Stimulated activated CD4-positive, alpha-beta T cell treated with anti-CD3 and anti-CD28 coated beads, Interleukin-4, amount 100 ng/mL, for 4 hours (primary cell): ENCODE measurements around the gene ISYNA1.

Source experiments
- DNase-seq, 2 experiments: peaks; one replicate each; pipeline ENCODE4 v3.0.0-alpha.2; 2020

ISYNA1 gene

DNA sequence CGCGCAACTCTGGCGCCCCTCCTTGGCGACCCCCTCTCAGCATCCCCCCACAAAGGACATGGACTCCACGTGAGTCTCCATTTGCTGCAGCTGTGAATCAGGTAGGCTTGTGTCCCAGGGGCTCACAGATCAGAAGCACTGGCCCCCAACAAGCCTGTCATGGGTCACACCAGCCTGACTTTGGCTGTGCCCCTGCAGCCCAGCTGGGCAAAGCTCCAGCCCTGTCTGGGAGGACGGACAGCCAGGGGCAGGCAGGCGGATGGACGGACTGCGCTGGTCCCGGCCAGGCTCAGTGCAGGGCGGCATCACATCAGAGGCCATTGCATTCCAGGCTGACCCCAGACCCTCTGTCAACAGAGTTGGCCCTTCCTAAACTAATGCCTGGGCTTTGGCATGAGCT lies 28.4 kb upstream of the ISYNA1 start:
- DNase-seq, result no peak

DNA sequence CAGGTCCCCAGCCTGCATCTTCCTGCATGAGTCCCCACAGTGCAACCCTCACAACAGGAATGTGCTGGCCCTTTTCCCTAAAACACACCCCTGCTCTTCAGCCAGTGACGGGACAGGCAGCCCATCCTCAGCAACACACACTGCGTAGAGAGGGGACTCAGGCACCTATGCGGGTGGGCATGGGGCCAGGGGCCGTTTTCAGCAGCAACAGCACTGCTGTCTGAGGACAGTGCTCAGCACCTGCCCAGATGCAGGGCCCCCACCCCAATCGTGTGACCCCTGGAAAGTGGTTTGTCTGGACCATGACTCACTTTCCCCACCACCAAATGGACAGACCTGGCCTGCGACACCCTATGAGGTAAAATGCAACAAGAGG lies 28.0 kb upstream of the ISYNA1 start:
- no peak for DNase-seq

DNA sequence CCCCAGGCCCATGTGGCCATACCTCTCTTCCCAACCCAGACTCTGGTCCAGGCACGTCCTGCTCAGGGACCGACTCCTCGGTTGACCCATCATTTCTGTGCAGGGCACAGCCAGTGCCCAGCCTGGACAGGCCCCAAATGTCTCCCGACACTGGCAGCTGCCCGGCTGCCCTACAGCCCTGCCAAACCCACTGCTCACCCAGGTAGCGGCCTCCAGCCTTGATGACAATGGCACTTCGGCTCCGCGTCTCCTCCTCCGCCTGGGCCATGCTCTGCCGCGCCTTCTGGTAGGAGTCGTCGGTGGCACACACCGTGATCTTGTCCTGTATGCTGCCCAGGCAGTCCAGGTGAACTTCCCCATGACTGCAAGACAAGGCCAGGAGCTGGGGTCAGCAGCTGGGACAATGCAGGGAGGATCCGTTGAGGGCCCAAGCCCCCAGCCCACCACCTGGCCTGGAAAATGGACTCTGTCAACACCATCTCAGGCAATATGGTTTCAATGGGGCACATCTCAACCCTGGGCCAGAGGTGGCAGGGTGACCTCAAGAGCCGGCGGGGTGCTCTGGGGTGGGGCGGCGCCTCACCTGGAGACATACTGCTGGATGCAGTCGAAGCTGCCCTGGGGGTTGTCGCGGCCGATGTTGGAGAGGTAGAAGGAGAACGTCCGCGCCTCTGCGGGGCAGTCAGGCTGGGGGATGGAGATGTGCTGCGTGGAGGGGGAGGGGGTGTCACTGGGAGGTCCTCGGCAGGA lies 27.5 kb upstream of the ISYNA1 start:
- DNase-seq, result no peak

DNA sequence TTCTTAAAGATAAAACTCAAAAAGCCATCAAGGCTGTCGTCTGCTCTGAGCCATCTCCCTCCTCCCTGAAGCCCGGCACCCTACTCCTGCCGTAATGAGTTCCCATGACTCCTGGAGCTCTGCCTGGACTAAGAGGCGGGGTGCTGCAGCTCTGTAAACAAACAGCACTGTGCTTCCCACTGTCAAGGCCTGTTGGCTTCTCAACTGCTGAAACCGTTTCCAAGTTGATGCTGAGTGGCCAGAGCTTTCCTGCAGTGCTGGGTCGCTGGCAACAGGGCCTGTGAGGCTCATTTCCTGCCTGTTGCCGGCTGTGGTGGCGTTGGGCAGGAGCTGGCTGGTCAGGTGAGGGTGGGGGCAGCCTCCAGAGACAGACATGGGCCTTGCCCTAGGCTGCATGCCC lies 26.7 kb upstream of the ISYNA1 start:
- no peak for DNase-seq

DNA sequence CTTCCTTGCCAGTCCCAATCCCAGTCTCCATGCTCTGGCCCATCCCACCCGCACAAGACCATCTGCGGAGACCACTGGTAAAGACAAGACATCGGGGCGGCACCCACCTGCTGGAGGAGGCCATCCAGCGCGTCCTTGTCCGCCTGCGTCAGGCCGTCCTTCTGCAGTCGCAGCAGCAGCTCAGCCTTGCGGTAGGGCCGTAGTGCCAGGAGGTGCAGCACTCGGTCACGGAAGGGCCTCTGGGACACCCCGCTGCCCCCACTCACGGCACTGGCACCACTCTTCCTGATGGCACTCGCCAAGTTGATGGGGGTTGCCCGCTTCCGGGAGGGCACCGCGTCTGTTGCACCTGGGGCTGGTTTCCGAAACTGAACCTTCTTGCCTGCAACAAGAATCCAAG lies 23.5 kb upstream of the ISYNA1 start:
- DNase-seq, result no peak

DNA sequence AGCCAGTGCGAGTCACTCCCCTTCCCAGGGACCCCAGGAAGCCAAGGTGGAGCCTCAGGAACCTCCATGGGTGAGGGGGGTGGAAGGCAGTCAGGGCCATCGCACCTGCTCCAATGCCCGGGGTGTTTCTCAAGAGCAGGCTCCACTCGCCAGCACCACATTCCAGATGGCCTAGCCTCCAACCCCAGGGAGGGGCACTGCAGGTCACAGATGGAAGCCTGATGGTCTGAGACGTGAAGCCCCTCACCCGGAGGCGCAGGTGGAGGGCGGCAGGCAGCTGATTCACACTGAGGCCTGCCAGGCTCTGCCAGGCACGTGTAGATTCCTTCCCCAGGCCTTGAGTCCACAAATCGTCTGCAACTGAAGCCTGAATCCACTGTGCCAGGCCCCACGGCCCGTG lies 23.0 kb upstream of the ISYNA1 start:
- DNase-seq, result no peak

DNA sequence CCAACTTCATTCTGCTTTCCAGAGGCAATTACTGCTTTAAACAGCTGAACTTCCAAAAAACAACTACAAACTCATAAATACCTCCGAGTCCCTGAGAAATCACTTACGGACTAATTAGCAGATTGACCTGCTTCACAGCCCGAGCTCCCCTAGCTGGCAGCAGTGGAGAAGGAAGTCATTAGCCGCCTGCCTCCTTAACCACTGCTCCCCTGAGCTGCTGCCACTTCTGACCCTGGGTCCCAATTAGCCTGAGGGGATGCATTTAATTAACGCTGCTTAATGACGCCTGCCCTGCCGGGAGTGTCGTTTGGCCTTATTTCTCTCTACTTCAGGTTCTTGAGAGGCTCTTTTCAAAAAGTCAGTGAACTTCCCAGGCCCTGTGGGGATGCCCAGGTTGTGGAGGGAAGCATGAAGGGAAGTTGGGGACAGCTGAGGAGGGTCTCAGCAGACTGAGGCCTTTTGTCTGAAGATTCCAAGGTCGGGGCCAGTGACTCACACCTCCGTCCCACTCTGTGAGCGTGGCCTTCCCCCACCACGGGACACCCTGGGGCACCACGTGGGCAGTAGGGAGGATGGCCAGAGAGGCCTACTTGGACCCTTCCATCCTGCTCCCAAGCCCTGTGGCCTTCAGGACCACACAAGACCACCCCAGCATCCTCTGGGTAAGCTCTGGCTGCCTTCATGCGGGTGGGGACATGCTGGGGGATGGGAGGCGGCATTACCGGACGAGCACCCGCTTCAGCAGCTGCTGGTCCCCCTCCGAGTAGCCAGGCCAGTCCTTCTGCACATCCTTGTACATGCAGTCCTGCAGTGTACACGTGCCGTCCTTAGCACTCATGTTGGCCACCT lies 19.8 kb upstream of the ISYNA1 start:
- DNase-seq, result no peak

DNA sequence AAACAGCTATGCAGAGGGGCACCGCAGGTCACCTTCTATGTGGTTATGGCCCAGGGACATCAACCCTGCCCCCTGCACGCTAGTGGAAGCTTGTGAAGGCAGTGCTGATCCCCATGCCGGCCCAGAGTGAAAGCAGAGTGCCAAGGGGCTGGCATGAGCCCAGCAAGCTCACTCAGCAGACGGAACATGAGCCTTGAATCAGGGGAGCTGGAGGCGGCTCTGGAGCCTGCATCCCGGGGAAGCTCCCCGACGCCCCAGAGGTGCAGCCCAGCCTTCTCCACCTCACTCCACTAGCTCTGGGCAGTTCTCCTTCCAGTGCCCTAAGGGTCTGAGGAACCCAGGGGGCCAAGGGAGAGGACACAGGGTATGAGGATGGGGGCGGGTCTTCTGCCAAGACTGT lies 19.0 kb upstream of the ISYNA1 start:
- DNase-seq, result no peak

DNA sequence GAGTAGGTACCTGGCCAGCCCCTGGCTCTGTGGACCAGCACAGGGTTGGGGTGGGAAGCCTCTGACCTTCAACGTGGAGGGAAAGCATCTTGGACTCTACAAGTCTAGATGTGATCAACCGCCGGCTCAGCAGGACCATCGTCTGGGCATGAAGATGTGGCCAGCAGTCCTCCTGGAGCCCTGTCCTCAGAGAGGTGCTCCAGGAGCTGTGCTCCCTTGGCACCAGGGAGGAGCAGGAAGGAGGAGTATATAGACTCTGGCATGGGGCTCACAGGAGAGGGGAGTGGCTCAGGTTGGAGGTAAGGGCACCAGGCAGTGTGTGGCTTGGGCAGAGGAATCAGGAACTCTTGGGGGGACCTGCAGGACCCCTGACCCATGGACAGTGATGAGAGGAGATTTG lies 18.3 kb upstream of the ISYNA1 start:
- no peak for DNase-seq

DNA sequence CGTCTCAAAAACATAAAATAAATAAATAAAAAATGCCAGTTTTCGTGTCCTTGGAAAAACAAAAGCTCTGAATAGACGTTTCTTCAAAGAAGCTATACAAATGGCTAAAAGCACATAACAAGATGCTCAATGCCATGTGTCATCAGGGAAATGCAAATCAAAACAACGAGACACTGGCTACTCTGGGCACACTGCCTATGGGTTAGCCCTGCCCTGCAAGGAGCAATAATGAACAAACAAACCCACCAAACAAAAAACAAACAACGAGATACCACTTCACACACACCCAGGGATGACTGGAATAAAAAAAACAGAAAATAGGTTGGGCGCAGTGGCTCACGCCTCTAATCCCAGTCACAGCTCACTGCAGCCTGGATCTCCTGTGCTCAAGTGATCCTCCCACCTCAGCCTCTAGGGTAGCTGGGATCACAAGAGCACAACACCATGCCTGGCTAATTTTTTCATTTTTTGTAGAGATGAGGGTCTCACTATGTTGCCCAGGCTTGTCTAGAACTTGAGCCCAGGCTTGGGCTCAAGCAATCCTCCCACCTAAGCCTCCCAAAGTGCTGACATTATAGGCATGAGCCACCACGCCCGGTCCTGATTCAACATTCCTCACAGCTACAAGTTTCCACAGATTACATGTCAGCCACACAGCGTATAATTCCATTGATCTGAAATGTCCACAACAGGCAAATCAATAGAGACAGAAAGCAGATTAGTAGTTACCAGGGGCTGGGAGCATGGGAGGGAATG lies 15.5 kb upstream of the ISYNA1 start:
- no peak for DNase-seq

DNA sequence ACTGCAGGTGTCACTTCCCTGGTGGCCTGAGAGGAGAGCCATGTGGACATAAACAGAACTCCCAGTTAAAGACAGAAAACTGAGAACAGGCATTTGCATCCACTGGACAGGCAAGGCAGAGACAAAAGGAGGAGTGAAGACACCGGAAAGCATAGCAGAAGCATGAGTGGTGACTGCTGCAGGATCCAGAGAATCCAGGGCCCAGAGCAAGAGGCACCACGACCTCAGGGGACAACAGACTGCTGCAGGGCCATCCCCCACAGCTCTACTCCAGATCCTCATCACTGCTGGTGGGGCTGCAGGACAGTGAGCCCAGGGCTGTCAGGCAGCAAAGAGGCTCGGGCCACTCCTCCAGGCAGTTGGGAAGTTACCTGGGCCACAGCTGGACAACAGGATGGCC lies 14.5 kb upstream of the ISYNA1 start:
- DNase-seq, result no peak

DNA sequence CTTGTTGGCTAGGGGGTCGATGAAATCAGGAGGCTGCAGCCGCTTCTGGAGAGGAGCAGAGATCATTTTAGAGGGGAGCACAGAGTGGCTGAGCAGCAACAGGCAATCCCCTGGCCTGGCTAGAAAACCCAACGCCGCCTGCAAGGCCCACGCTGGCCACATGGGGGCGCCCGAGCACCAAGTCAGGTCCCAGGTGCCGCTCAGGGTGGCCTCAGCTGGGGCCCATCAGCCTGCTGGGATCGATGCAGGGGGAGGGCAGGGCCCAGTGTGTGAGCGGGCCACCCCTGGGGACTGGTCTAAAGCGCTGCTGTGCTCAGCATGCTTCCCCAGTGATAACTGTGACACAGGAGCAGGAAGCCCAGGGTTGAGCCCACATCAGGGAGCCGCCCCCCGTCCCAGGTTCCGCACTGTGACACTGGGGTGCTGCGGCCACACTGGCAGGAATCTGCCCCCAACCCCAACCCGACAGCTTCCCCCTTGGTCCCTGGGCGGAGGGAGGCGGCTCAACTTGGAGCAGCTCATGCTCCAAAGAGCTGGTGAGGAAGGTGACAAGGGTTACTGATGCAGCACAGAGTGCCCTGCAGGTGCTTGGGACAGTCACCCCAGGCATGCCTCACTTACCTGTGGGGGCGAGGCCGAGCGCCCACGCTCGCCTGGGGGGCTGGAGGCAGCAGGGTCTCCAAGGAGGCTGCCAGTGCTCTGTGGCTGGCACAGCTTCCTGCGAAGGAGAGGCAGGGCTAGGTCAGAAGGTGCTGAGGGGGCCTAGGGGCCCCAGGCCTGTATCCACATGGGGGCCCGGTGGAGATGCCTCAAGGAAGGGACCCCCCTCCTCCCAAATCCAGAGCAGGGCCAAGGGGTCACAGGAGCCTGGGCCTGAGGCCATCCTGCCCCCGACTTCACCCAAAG lies 13.3 kb upstream of the ISYNA1 start:
- peak; percentile 74 to 86 for DNase-seq

DNA sequence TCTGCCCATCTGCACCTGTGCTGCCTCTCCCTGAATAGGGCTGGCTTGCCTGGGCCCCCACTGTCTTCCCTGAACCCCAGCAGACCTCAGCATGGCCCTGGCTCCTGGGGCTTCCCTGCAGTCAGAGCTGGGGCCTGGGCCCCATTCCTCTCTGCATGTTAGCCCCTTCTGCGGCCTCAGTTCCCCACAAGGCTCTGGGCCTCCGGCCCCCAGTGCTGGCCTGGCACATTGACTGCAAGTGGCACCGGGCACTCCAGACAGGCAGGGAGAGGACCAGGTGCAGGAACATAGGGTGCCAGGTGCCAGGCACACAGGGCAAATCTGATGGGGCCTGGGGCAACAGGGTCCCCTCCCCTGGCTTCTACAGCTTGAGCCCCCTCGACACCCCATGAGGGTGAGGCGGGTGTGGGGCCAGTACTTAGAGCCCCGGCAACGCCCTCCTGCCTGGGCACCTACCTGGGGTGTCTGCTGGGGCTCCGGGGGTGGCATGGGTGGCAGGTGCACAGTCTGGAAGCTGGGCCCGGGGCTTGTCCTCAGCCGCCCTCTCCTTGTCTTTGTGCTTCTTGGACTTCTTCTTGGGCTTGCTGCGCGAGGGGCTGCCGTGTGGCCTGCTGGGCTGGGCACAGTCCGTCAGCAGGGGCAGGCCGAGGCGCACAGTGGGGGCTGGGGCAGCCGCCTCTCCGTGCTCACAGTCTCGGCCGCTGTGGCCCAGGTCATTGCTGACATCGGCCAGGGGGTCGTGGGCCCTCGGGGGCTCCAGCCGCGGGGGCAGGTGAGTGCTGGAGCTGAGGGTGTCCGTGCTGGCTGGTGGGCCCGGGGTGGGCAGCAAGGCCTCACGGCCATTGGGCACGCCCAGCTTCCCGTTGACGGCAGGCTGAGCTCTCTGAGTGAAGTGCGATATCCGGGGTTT lies 12.3 kb upstream of the ISYNA1 start:
- no peak for DNase-seq

DNA sequence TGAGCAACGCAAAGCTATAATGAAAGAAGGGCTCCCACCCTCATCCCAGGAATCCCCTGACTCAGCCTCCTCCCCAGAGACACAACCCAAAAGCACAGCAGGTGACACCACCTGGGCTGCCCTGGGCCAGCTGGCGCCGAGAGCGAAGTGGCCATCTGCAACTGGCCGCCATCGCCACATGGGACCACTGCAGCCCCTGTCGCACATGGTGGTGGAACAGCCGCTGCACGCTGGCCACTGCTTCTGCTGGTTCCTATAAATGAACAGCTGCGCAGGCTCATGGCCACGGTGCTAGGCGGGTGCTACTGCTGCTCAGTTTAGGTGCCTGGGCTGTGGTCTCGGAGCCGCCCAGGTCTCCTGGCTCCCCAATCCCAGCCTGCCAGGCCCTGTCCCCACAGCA lies 11.6 kb upstream of the ISYNA1 start:
- no peak for DNase-seq

DNA sequence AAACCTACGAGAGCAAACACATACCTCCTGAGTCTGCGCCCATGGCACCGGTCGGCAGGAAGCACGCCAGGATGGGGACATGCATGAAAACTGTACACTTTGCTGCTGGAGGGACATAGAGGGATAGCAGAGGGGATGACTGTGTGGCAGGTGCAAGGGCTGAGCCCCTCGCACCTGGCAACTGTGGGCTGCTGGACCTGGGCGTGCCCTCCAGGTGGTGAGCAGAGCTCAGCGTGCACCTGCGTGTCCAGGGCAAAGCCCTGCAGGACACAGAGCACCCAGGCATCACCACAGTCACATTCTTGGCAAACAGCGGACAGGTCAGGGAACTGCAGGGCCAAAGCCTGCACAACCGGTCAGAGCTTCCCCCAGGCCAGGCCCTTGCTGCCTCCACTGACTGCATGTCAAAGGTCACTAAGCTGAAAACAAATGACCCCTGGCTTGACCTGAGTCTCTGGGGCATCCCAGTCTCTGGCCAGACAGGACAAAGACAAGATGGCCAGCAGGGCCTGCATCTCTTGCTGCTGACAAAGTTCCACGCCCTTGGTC lies 9.0 kb upstream of the ISYNA1 start:
- DNase-seq, result no peak

DNA sequence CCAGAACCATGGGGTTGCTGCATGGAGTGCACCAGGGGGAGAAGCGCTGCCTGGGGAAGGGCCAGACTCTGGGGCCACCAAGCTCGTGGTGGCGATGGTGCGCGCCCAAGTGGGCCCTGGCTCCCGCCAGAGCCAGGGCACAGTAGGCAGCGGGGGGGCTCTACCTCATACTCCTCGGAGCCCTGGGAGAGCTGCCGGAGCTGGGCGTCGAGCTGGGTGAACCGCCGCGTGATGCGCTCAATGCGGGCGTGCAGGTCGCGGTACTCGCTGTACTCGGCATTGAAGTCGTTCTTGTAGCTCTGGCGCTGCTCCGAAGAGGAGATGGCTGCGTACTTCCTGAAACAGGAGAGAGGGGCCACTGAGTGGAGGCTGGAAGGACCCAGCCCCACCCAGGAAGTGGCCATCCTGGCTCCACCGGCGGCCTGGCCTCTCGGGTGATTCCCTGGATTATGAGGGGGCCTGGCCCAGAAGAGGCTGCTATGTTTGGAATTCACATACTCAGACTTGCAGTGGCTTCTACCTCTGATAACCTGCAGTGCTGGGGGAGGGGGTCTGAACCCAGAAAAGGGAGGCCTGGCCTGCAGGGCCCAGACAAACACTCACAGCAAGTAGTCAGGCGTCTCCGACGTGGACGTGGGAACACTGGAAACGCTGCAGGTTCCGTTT lies 8.3 kb upstream of the ISYNA1 start:
- DNase-seq, result no peak

DNA sequence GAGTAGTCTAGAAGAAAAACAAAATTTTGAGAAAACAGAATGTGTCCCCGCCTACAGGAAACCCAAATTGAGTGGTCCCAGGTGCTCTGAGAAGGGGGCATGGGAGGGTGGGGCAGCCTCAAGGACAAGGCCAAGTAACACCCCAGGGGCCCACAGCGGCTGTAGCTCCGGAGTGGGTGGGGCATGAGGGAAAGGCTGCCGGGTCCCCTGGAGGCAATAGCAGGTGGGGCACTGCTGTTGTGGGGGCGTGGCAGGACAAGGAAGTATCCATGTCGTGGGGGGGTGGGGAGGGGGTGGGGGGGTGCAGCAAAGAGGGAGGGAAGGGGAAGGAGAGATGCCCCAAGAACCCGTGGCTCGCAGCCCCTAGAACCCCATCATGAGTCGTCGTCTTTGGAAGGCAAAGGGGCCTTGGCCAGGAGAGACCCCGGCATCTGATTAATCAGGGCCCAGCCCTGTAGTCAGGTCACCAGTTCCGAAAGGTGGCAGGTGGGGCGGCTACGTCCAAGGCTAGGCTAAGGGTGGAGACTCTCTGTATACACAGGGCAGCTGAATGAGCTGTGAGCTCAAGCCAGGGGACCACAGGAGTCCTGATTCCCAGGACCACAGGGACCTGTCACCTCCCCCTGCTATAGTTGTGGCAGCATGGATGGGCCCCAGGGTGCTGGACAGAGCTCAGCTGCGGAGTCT lies 7.5 kb upstream of the ISYNA1 start:
- no peak for DNase-seq

DNA sequence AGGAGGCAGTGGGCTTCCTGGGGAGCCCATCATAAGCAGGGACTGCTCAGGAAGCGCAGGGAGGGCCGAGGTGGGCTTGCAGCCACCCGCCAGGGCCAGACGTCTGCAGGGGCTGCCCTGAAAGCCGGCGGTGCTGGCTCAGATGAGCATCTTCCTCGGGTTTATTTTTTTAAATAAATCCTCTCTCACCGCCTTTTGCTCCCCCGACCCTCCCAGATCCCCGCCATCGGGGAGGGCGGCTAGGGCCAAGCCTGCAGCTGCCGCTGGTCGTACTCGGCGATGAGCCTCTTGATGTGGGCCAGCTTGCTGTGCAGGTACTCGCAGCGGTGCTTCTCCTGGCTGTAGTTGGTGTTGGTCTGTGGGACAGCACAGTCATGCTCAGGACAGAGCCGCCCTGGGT lies 6.6 kb upstream of the ISYNA1 start:
- DNase-seq, result no peak

DNA sequence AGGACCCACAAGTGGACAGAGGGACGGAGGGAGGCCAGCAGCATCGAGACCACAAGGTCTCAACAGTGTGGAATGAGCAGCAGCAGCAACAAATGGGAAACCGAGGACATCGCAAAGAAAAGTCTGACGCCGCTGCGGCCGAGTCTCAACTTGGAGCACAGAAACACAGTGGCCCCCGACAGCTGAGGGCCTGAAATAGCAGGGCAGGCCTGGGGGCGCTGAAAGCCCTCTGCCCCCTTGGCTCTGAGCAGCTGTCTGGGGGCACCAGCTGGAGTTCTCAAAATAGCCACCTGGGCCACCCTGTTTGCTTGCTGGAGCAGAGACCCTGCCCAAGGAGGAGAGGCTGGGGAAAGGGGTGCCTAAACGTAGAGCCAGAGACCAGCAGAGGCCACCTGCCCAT lies 5.9 kb upstream of the ISYNA1 start:
- DNase-seq, result no peak

DNA sequence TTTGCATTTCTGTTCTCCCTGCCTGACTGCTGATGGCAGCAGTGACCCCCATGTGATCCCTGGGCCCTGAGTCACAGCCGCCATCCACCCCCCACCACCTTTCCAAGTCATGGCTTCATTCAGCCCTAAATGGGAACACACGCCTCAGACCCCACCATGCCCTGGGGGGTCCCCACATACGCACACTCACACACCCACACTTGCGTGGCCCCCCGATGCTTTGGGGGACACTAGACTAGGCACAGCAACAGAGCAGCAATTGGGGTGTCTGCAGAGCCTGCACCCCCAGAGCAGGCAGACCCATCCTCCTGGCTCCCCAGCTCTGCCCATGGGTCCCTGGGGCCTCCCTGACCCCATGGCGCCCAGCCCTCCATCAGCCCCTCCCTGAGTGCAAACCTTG lies 5.5 kb upstream of the ISYNA1 start:
- no peak for DNase-seq
